GM19099 (cell line): ENCODE results near the gene ITIH3.

Source experiments
- POLR2A ChIP-seq: IDR thresholded peaks from 3 replicates; pipeline ENCODE4 v1.6.1; 2011; ENCODE audit warnings: low read depth; ENCODE audit not compliant: insufficient read length; ENCODE audit errors: extremely low read depth

The ITIH3 gene

GRCh38 chr3:52798978-52799476, 4.4 kb downstream of the ITIH3 start:
- TF ChIP-seq POLR2A = no peak

GRCh38 chr3:52800079-52800478, 5.5 kb downstream of the ITIH3 start:
- TF ChIP-seq POLR2A = no peak

- TF ChIP-seq POLR2A = no peak
Observed at GRCh38 chr3:52801839-52802238, 7.2 kb downstream of the ITIH3 start.

- TF ChIP-seq POLR2A = no peak
Observed at GRCh38 chr3:52805270-52806039, 10.9 kb downstream of the ITIH3 start.

- no peak for TF ChIP-seq POLR2A
Observed at GRCh38 chr3:52809149-52809548, 14.6 kb downstream of the ITIH3 start.

GRCh38 chr3:52809662-52810377, 15.2 kb downstream of the ITIH3 start:
- no peak for TF ChIP-seq POLR2A

- TF ChIP-seq POLR2A = no peak
Observed at GRCh38 chr3:52810923-52811322, 16.3 kb downstream of the ITIH3 start.

- TF ChIP-seq POLR2A = no peak
Observed at GRCh38 chr3:52811452-52812011, 16.9 kb downstream of the ITIH3 start.

- TF ChIP-seq POLR2A = no peak
Observed at GRCh38 chr3:52813810-52814209, 19.2 kb downstream of the ITIH3 start.

GRCh38 chr3:52816199-52816598, 21.6 kb downstream of the ITIH3 start:
- TF ChIP-seq POLR2A = no peak

- TF ChIP-seq POLR2A = no peak
Observed at GRCh38 chr3:52816654-52817053, 22.1 kb downstream of the ITIH3 start.

DNA sequence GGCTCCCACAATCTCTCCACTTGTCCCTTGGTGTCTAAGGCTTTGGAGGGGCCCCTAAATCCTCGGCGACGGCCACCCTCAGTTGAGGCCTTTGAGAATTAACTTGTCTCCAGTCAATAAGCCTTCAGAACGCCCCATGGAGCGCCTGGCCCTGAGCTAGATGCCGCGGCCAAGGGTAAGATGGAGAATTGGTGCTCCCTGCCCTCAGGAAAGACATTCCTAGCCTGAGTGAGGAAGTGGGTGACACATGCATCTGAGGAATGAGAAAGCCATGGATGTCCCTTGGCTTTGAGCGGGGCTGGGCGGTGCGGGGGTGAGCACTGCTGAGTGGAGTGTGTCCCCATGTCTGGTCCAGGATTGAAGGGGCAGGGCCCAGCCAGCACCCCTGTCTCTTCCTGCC, 22.6 kb downstream of the ITIH3 start:
- no peak for TF ChIP-seq POLR2A

GRCh38 chr3:52817860-52818259, 23.3 kb downstream of the ITIH3 start:
- TF ChIP-seq POLR2A = no peak

GRCh38 chr3:52819936-52820335, 25.3 kb downstream of the ITIH3 start:
- TF ChIP-seq POLR2A = no peak

DNA sequence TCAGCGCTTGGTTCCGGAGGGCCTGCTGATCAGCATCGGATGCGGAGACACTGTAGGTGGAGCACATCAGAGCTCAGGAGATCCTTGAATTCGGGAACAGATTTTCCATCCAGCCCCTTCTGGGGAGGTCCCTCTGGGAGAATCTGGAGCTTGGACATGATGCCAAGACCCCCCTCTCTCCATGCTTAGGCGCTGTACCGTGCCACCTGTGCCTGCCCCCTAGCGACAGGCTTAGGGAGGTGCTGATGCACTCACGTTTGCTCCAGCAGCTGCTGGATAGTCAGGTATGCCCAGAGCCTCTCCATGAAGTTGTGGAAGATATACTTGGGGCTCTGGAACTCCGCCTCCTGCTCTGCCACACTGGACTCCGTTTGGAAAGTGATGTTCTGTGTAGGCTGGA, 26.1 kb downstream of the ITIH3 start:
- TF ChIP-seq POLR2A = no peak

- TF ChIP-seq POLR2A = no peak
Observed at GRCh38 chr3:52822363-52822762, 27.8 kb downstream of the ITIH3 start.

GRCh38 chr3:52824037-52824436, 29.4 kb downstream of the ITIH3 start:
- no peak for TF ChIP-seq POLR2A

- TF ChIP-seq POLR2A = no peak
Observed at GRCh38 chr3:52827441-52827840, 32.8 kb downstream of the ITIH3 start.
